IMR-90 (cell line): ENCODE data around the gene ISG15. TPM values are rescaled to one million over a fixed set of nuclear protein-coding genes. Genes with fewer than 3 reads are reported as not detected.

Experiments used
- ATAC-seq: fragments of 200-7000 bp; cut with Tn5 transposase; 2 replicates; pipeline ENCODE4 v1.9.1; 2020; ENCODE audit warnings: low read depth, mild to moderate bottlenecking, moderate library complexity
- BruUV-seq: library from RNA; stranded (reverse); fragments of 400-500 nt; replicated peaks from 2 replicates; lab custom pipeline; 2021; lab: Mats Ljungman, UMichigan
- CTCF ChIA-PET: fragments of 300-600 bp; formaldehyde crosslinking; extraction: SDS; loops from one replicate; lab custom pipeline; 2021; ENCODE audit warnings: antibody characterized with exemption; lab: Yijun Ruan, JAX
- POLR2A ChIA-PET: fragments of 300-600 bp; sonication (Branson Sonifier 250); formaldehyde crosslinking; loops from one replicate; lab custom pipeline; 2022; ENCODE audit warnings: antibody characterized with exemption; ENCODE audit not compliant: unreplicated experiment; lab: Charles Lee
- DNase-seq: peaks from one replicate; pipeline ENCODE4 v3.0.0; 2013
- H2AFZ ChIP-seq: replicated peaks from 2 replicates; pipeline ENCODE3; 2013; ENCODE audit warnings: low read length, mild to moderate bottlenecking; ENCODE audit not compliant: poor library complexity
- H2AK5ac ChIP-seq: 2 replicates; pipeline ENCODE4 v1.6.1; 2013; ENCODE audit warnings: low read depth, low read length, inconsistent platforms
- H2AK9ac ChIP-seq: replicated peaks from 2 replicates; pipeline ENCODE3; 2013; ENCODE audit warnings: mild to moderate bottlenecking, low read depth, low read length, moderate library complexity; ENCODE audit not compliant: poor library complexity
- H2BK120ac ChIP-seq: 2 replicates; pipeline ENCODE4 v1.6.1; 2013; ENCODE audit warnings: low read depth, low read length, inconsistent platforms
- H2BK15ac ChIP-seq: 3 replicates; pipeline ENCODE4 v1.6.1; 2013; ENCODE audit warnings: low read depth, low read length, inconsistent platforms
- H2BK20ac ChIP-seq: 2 replicates; pipeline ENCODE4 v1.6.1; 2013; ENCODE audit warnings: low read depth, mild to moderate bottlenecking, inconsistent platforms, low read length, moderate library complexity
- H2BK5ac ChIP-seq: 2 replicates; pipeline ENCODE4 v1.6.1; 2013; ENCODE audit warnings: mild to moderate bottlenecking, low read depth, low read length, inconsistent platforms; ENCODE audit not compliant: poor library complexity, severe bottlenecking
- H3K14ac ChIP-seq: replicated peaks from 2 replicates; pipeline ENCODE4 v1.6.1; 2013; ENCODE audit warnings: low read depth, low read length, inconsistent platforms
- H3K18ac ChIP-seq: 2 replicates; pipeline ENCODE4 v1.6.1; 2013; ENCODE audit warnings: low read depth, low read length, control low read depth
- H3K23ac ChIP-seq: 2 replicates; pipeline ENCODE4 v1.6.1; 2013; ENCODE audit warnings: low read depth, low read length, inconsistent platforms
- H3K27ac ChIP-seq: 2 replicates; pipeline ENCODE4 v1.5.1; 2013; ENCODE audit warnings: mild to moderate bottlenecking, control low read depth, low read length; ENCODE audit not compliant: insufficient read depth
- H3K27me3 ChIP-seq: 2 replicates; pipeline ENCODE4 v1.6.1; 2013; ENCODE audit warnings: low read length; ENCODE audit not compliant: control insufficient read depth, insufficient read depth
- H3K36me3 ChIP-seq: 2 replicates; pipeline ENCODE4 v1.6.1; 2013; ENCODE audit warnings: low read length, mixed read lengths; ENCODE audit not compliant: control insufficient read depth, insufficient read depth
- H3K4ac ChIP-seq: 2 replicates; pipeline ENCODE4 v1.6.1; 2013; ENCODE audit warnings: low read depth, low read length, inconsistent platforms
- H3K4me1 ChIP-seq: 2 replicates; pipeline ENCODE4 v1.6.1; 2013; ENCODE audit warnings: low read length, mixed read lengths; ENCODE audit not compliant: control insufficient read depth, insufficient read depth
- H3K4me2 ChIP-seq: 2 replicates; pipeline ENCODE4 v1.6.1; 2013; ENCODE audit warnings: low read depth, mild to moderate bottlenecking, control low read depth, low read length, moderate library complexity
- H3K4me3 ChIP-seq: 2 replicates; pipeline ENCODE4 v1.5.1; 2013; ENCODE audit warnings: low read depth, mild to moderate bottlenecking, control low read depth, low read length, moderate library complexity; ENCODE audit not compliant: insufficient read depth
- H3K56ac ChIP-seq: 2 replicates; pipeline ENCODE4 v1.6.1; 2013; ENCODE audit warnings: low read length, inconsistent platforms; ENCODE audit not compliant: insufficient read depth; ENCODE audit errors: extremely low read depth
- H3K79me1 ChIP-seq, 2 experiments: 2 replicates each; pipeline ENCODE4 v1.6.1; 2013; ENCODE audit warnings: low read length in 2 of 2, inconsistent platforms in 1 of 2, low read depth in 1 of 2
- H3K9ac ChIP-seq: 2 replicates; pipeline ENCODE4 v1.6.1; 2013; ENCODE audit warnings: low read depth, low read length, control low read depth
- H3K9me1 ChIP-seq: 2 replicates; pipeline ENCODE4 v1.6.1; 2013; ENCODE audit warnings: low read length, inconsistent platforms; ENCODE audit not compliant: insufficient read depth
- H3K9me3 ChIP-seq: 2 replicates; pipeline ENCODE4 v1.6.1; 2013; ENCODE audit warnings: low read length; ENCODE audit not compliant: control insufficient read depth, insufficient read depth
- H4K20me1 ChIP-seq: 2 replicates; pipeline ENCODE4 v1.6.1; 2013; ENCODE audit warnings: low read length, inconsistent platforms; ENCODE audit not compliant: insufficient read depth
- H4K5ac ChIP-seq: 2 replicates; pipeline ENCODE4 v1.6.1; 2013; ENCODE audit warnings: mild to moderate bottlenecking, low read depth, low read length, control low read depth
- H4K8ac ChIP-seq, 2 experiments: 2 replicates each; pipeline ENCODE4 v1.6.1; 2013; ENCODE audit warnings: low read depth in 2 of 2, low read length in 2 of 2, control low read depth in 1 of 2, inconsistent platforms in 1 of 2
- H4K91ac ChIP-seq: 2 replicates; pipeline ENCODE4 v1.6.1; 2013; ENCODE audit warnings: low read depth, low read length, inconsistent platforms; ENCODE audit not compliant: insufficient read depth
- ELK1 ChIP-seq: fragments of 150-350 bp; IDR thresholded peaks from 2 replicates; pipeline ENCODE4 v1.6.1; 2016; ENCODE audit warnings: low read depth, mild to moderate bottlenecking, low read length, moderate library complexity, borderline replicate concordance
- MXI1 ChIP-seq: IDR thresholded peaks from 2 replicates; pipeline ENCODE4 v1.6.1; 2012; ENCODE audit warnings: low read depth, mild to moderate bottlenecking, low read length, moderate library complexity, borderline replicate concordance
- POLR2A ChIP-seq: IDR thresholded peaks from 2 replicates; pipeline ENCODE4 v1.6.1; 2012; ENCODE audit warnings: mild to moderate bottlenecking, low read depth, low read length
- RCOR1 ChIP-seq: IDR thresholded peaks from 2 replicates; pipeline ENCODE4 v1.6.1; 2012; ENCODE audit warnings: mild to moderate bottlenecking, low read length, improper control_type of control experiment; ENCODE audit not compliant: insufficient replicate concordance
- WGBS, 2 experiments: methylation state at CpG; one replicate each; pipeline versions ENCODE4 v1.1.5 to v1.1.7; 2013; ENCODE audit warnings: missing lambda C conversion rate in 2 of 2; ENCODE audit not compliant: insufficient read length in 1 of 2; ENCODE audit errors: extremely low coverage in 2 of 2; 5-methylcytosine and 5-hydroxymethylcytosine counted together
- dilution Hi-C: fragments of 300-500 bp; cut with HindIII; formaldehyde crosslinking; loops from one replicate; pipeline ENCODE4 v1.14.3; 2018; ENCODE audit warnings: low sequenced_read_pairs; ENCODE audit not compliant: unreplicated experiment
- in situ Hi-C: fragments of 300-500 bp; cut with MboI; formaldehyde crosslinking; loops from 3 replicates; pipeline ENCODE4 v1.14.3; 2019; ENCODE audit warnings: low sequenced_read_pairs, inconsistent platforms, mixed read lengths
- intact Hi-C: fragments of 100-400 bp; cut with micrococcal nuclease; formaldehyde crosslinking; loops from 2 replicates; pipeline ENCODE4 v1.10.0; 2022
- polyA plus RNA-seq, 3 experiments: library from polyadenylated mRNA; depleted of rRNA; stranded (reverse); fragments of >200 nt; gene quantifications; 2 replicates each; pipeline ENCODE4 v1.2.3, GENCODE V29; 2012; ENCODE audit warnings: low replicate concordance in 1 of 3
- total RNA-seq: library from RNA; depleted of rRNA; stranded (reverse); fragments of >200 nt; gene quantifications from 2 replicates; pipeline ENCODE4 v1.2.3, GENCODE V29; 2012

Gene ISG15
- total and polyA plus RNA-seq, 2 of the 4 experiments (the other 2 are of a cell fraction): 99.1 to 105 TPM

DNA sequence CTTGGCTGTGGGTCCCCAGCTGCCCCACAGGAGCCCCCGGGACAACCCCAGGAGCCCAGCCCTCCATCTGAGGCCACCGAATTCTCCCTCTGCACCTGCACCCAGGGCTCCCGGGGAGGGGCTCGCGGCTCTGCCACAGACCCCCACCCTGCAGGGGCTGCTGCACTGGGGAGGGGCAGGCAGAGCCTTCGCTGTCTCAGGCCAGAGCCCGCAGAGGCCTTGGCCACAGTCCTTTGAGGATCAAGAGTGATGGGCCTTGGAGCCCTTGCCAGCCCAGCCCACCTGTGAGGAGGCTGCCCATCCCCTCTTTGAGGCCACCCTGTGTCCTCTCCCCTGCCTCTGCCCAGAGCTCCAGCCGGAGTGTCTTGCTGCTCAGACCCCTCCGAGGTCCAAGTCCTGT is 37.9 kb upstream of the ISG15 start:
- H3K4me3 ChIP-seq: no peak overlapping the region
- H2BK5ac ChIP-seq: no peak overlapping the region
- H3K23ac ChIP-seq: no peak overlapping the region
- POLR2A ChIA-PET: no interaction called here
- no peak for DNase-seq
- H3K9ac ChIP-seq: no peak overlapping the region
- no peak for TF ChIP-seq RCOR1
- no peak for TF ChIP-seq MXI1
- no peak for TF ChIP-seq POLR2A
- TF ChIP-seq ELK1: no peak
- H2BK120ac ChIP-seq: no peak overlapping the region
- no peak overlapping the region for H2BK15ac ChIP-seq
- 0 out of 2 replicates have a peak, but pooled peaks cover 2% of the 10 kb centered on the region for H3K4me1 ChIP-seq
- H4K8ac ChIP-seq: no peak overlapping the region
- BruUV-seq: no TSS peak
- no peaks in the 10 kb centered on the region for H3K79me1 ChIP-seq
- no peak overlapping the region for H4K91ac ChIP-seq
- CTCF ChIA-PET: interaction anchor here (1.4 kb wide), 1 partner anchor 9 kb away, joined by 3 read pairs; no protein-coding TSS in a partner anchor
- H2AFZ ChIP-seq: no peak overlapping the region
- H3K27ac ChIP-seq: no peak overlapping the region
- intact Hi-C loops: loop anchor here (5.0 kb wide), 1 partner anchor 73 kb away; no protein-coding TSS in a partner anchor
- no peak overlapping the region for H3K18ac ChIP-seq
- H4K5ac ChIP-seq: no peak overlapping the region
- no peak overlapping the region for H3K4me2 ChIP-seq
- no peak; the same call in 1 of the 2 replicates for ATAC-seq
- H2AK5ac ChIP-seq: no peak overlapping the region
- H3K9me1 ChIP-seq: no peaks in the 10 kb centered on the region
- peaks cover 3% of the 10 kb centered on the region; the same call in 1 of the 2 replicates for H3K27me3 ChIP-seq
- no peaks in the 10 kb centered on the region for H3K9me3 ChIP-seq
- no peak overlapping the region for H3K4ac ChIP-seq
- no peak overlapping the region for H2BK20ac ChIP-seq
- H3K56ac ChIP-seq: no peak overlapping the region
- WGBS, 2 experiments: 72% methylated on average over 2 of the region's 9 CpGs; no CpG with 5 or more reads in 1 of the 2 experiments
- no peak overlapping the region for H3K14ac ChIP-seq
- no peaks in the 10 kb centered on the region; the same call in 1 of the 2 replicates for H4K20me1 ChIP-seq
- dilution Hi-C loops: no loop called here
- in situ Hi-C loops: no loop called here
- no peak overlapping the region for H2AK9ac ChIP-seq
- H3K36me3 ChIP-seq: no peaks in the 10 kb centered on the region
